Measurements from ENCODE around the gene TBC1D3I. TPM values are rescaled to one million over a fixed set of nuclear protein-coding genes. Genes with fewer than 3 reads are reported as not detected.
"Not testable (repeated sequence)": the region's sequence is repeated elsewhere in the genome, so short reads cannot be mapped to it uniquely, and the experiment has no call there.

Gene TBC1D3I
- total RNA-seq = under 0.01 and 0.51 TPM in 2 replicates
- polyA plus RNA-seq = 0.03 TPM in 1 of 2 replicates, not detected in the other
- polyA plus RNA-seq (2012) = not detected in 2 replicates
- polyA minus RNA-seq (ENCODE audit: low replicate concordance) = not detected in 2 replicates

GRCh38 chr17:36264470-36264869, at the start of gene TBC1D3I:
TSS of gene TBC1D3I (minus strand) at chr17:36264570. CDS start at chr17:36262985, 1,585 bp downstream.
- H3K4me3 ChIP-seq (replicated peaks in 1 of 4; ENCODE audit: control extremely low read depth in 1 of 4, insufficient read depth in 1 of 4, low read depth in 3 of 4, low read length in 4 of 4); H3K79me2 ChIP-seq (ENCODE audit: control insufficient read depth, insufficient read depth, low read length); H2AFZ ChIP-seq (ENCODE audit: low read length); H3K27me3 ChIP-seq (ENCODE audit: control insufficient read depth, insufficient read depth, low read length); H3K36me3 ChIP-seq (ENCODE audit: control insufficient read depth, insufficient read depth, low read length); H3K9ac ChIP-seq (ENCODE audit: insufficient read depth, low read length); H3K4me2 ChIP-seq (ENCODE audit: extremely low read depth, insufficient read depth, low read length); H4K20me1 ChIP-seq (ENCODE audit: control insufficient read depth, extremely low read depth, insufficient read depth, low read length); H3K4me1 ChIP-seq (ENCODE audit: control insufficient read depth, extremely low read depth, insufficient read depth, low read length); H3K27ac ChIP-seq (ENCODE audit: insufficient read depth, low read length); H3K9me3 ChIP-seq (ENCODE audit: control insufficient read depth, insufficient read depth, low read depth, low read length); DNase-seq (ENCODE audit: low read depth in 2 of 2): not testable (repeated sequence)

GRCh38 chr17:36295161-36295560, 30.8 kb upstream of the TBC1D3I start:
- not testable (repeated sequence) for H3K4me3 ChIP-seq (replicated peaks in 1 of 4; ENCODE audit: control extremely low read depth in 1 of 4, insufficient read depth in 1 of 4, low read depth in 3 of 4, low read length in 4 of 4); H3K27me3 ChIP-seq (ENCODE audit: control insufficient read depth, insufficient read depth, low read length)

GRCh38 chr17:36289965-36290612, 25.7 kb upstream of the TBC1D3I start:
- H3K36me3 ChIP-seq (ENCODE audit: control insufficient read depth, insufficient read depth, low read length); H3K27ac ChIP-seq (ENCODE audit: insufficient read depth, low read length); H3K4me2 ChIP-seq (ENCODE audit: extremely low read depth, insufficient read depth, low read length); H3K9me3 ChIP-seq (ENCODE audit: control insufficient read depth, insufficient read depth, low read depth, low read length); H3K79me2 ChIP-seq (ENCODE audit: control insufficient read depth, insufficient read depth, low read length); H3K4me3 ChIP-seq (replicated peaks in 1 of 4; ENCODE audit: control extremely low read depth in 1 of 4, insufficient read depth in 1 of 4, low read depth in 3 of 4, low read length in 4 of 4); DNase-seq (ENCODE audit: low read depth in 2 of 2); H4K20me1 ChIP-seq (ENCODE audit: control insufficient read depth, extremely low read depth, insufficient read depth, low read length); H2AFZ ChIP-seq (ENCODE audit: low read length); H3K4me1 ChIP-seq (ENCODE audit: control insufficient read depth, extremely low read depth, insufficient read depth, low read length); H3K27me3 ChIP-seq (ENCODE audit: control insufficient read depth, insufficient read depth, low read length); H3K9ac ChIP-seq (ENCODE audit: insufficient read depth, low read length): not testable (repeated sequence)

More at GRCh38 chr17:36295161-36295560, 30.8 kb upstream of the TBC1D3I start:
- H3K9ac ChIP-seq (ENCODE audit: insufficient read depth, low read length); H3K4me1 ChIP-seq (ENCODE audit: control insufficient read depth, extremely low read depth, insufficient read depth, low read length); H3K9me3 ChIP-seq (ENCODE audit: control insufficient read depth, insufficient read depth, low read depth, low read length); H3K36me3 ChIP-seq (ENCODE audit: control insufficient read depth, insufficient read depth, low read length); DNase-seq (ENCODE audit: low read depth in 2 of 2); H4K20me1 ChIP-seq (ENCODE audit: control insufficient read depth, extremely low read depth, insufficient read depth, low read length); H3K4me2 ChIP-seq (ENCODE audit: extremely low read depth, insufficient read depth, low read length); H3K27ac ChIP-seq (ENCODE audit: insufficient read depth, low read length); H3K79me2 ChIP-seq (ENCODE audit: control insufficient read depth, insufficient read depth, low read length); H2AFZ ChIP-seq (ENCODE audit: low read length): not testable (repeated sequence)

GRCh38 chr17:36284219-36284618, 19.8 kb upstream of the TBC1D3I start:
- not testable (repeated sequence) for H3K27me3 ChIP-seq (ENCODE audit: control insufficient read depth, insufficient read depth, low read length); H4K20me1 ChIP-seq (ENCODE audit: control insufficient read depth, extremely low read depth, insufficient read depth, low read length); H3K79me2 ChIP-seq (ENCODE audit: control insufficient read depth, insufficient read depth, low read length); H2AFZ ChIP-seq (ENCODE audit: low read length); H3K4me2 ChIP-seq (ENCODE audit: extremely low read depth, insufficient read depth, low read length); H3K9me3 ChIP-seq (ENCODE audit: control insufficient read depth, insufficient read depth, low read depth, low read length); H3K9ac ChIP-seq (ENCODE audit: insufficient read depth, low read length); H3K4me1 ChIP-seq (ENCODE audit: control insufficient read depth, extremely low read depth, insufficient read depth, low read length); DNase-seq (ENCODE audit: low read depth in 2 of 2); H3K27ac ChIP-seq (ENCODE audit: insufficient read depth, low read length); H3K36me3 ChIP-seq (ENCODE audit: control insufficient read depth, insufficient read depth, low read length); H3K4me3 ChIP-seq (replicated peaks in 1 of 4; ENCODE audit: control extremely low read depth in 1 of 4, insufficient read depth in 1 of 4, low read depth in 3 of 4, low read length in 4 of 4)

- not testable (repeated sequence) for H3K9ac ChIP-seq (ENCODE audit: insufficient read depth, low read length); H3K79me2 ChIP-seq (ENCODE audit: control insufficient read depth, insufficient read depth, low read length); H3K9me3 ChIP-seq (ENCODE audit: control insufficient read depth, insufficient read depth, low read depth, low read length); DNase-seq (ENCODE audit: low read depth in 2 of 2); H3K27me3 ChIP-seq (ENCODE audit: control insufficient read depth, insufficient read depth, low read length); H3K4me1 ChIP-seq (ENCODE audit: control insufficient read depth, extremely low read depth, insufficient read depth, low read length); H3K4me2 ChIP-seq (ENCODE audit: extremely low read depth, insufficient read depth, low read length); H3K36me3 ChIP-seq (ENCODE audit: control insufficient read depth, insufficient read depth, low read length); H4K20me1 ChIP-seq (ENCODE audit: control insufficient read depth, extremely low read depth, insufficient read depth, low read length); H3K4me3 ChIP-seq (replicated peaks in 1 of 4; ENCODE audit: control extremely low read depth in 1 of 4, insufficient read depth in 1 of 4, low read depth in 3 of 4, low read length in 4 of 4); H3K27ac ChIP-seq (ENCODE audit: insufficient read depth, low read length); H2AFZ ChIP-seq (ENCODE audit: low read length)
Observed at GRCh38 chr17:36283256-36283655, 18.9 kb upstream of the TBC1D3I start.

GRCh38 chr17:36242046-36242445, 22.3 kb downstream of the TBC1D3I start:
- not testable (repeated sequence) for H4K20me1 ChIP-seq (ENCODE audit: control insufficient read depth, extremely low read depth, insufficient read depth, low read length); H3K4me3 ChIP-seq (replicated peaks in 1 of 4; ENCODE audit: control extremely low read depth in 1 of 4, insufficient read depth in 1 of 4, low read depth in 3 of 4, low read length in 4 of 4); H3K27me3 ChIP-seq (ENCODE audit: control insufficient read depth, insufficient read depth, low read length); H3K27ac ChIP-seq (ENCODE audit: insufficient read depth, low read length); H3K36me3 ChIP-seq (ENCODE audit: control insufficient read depth, insufficient read depth, low read length); H3K4me1 ChIP-seq (ENCODE audit: control insufficient read depth, extremely low read depth, insufficient read depth, low read length); H3K9me3 ChIP-seq (ENCODE audit: control insufficient read depth, insufficient read depth, low read depth, low read length); H3K4me2 ChIP-seq (ENCODE audit: extremely low read depth, insufficient read depth, low read length); DNase-seq (ENCODE audit: low read depth in 2 of 2); H3K79me2 ChIP-seq (ENCODE audit: control insufficient read depth, insufficient read depth, low read length); H3K9ac ChIP-seq (ENCODE audit: insufficient read depth, low read length); H2AFZ ChIP-seq (ENCODE audit: low read length)

- not testable (repeated sequence) for H4K20me1 ChIP-seq (ENCODE audit: control insufficient read depth, extremely low read depth, insufficient read depth, low read length); H3K4me3 ChIP-seq (replicated peaks in 1 of 4; ENCODE audit: control extremely low read depth in 1 of 4, insufficient read depth in 1 of 4, low read depth in 3 of 4, low read length in 4 of 4); H3K27ac ChIP-seq (ENCODE audit: insufficient read depth, low read length); H3K4me2 ChIP-seq (ENCODE audit: extremely low read depth, insufficient read depth, low read length); H3K36me3 ChIP-seq (ENCODE audit: control insufficient read depth, insufficient read depth, low read length); H3K27me3 ChIP-seq (ENCODE audit: control insufficient read depth, insufficient read depth, low read length); H3K79me2 ChIP-seq (ENCODE audit: control insufficient read depth, insufficient read depth, low read length); H2AFZ ChIP-seq (ENCODE audit: low read length); H3K9ac ChIP-seq (ENCODE audit: insufficient read depth, low read length); H3K4me1 ChIP-seq (ENCODE audit: control insufficient read depth, extremely low read depth, insufficient read depth, low read length); DNase-seq (ENCODE audit: low read depth in 2 of 2); H3K9me3 ChIP-seq (ENCODE audit: control insufficient read depth, insufficient read depth, low read depth, low read length)
Observed at GRCh38 chr17:36229644-36230043, 34.7 kb downstream of the TBC1D3I start.

Data from fibroblast of lung (primary cell).